Ovary (tissue), 3 donors: ENCODE results near the gene SETD4.

ENCODE experiments used
- EP300 ChIP-seq: sonication (generic); formaldehyde crosslinking; IDR thresholded peaks from one replicate; pipeline ENCODE4 v1.6.1; 2017; ENCODE audit warnings: antibody characterized with exemption
- POLR2A ChIP-seq: fragments of 450-650 bp; IDR thresholded peaks from one replicate; pipeline ENCODE4 v1.6.1; 2017; ENCODE audit warnings: antibody characterized with exemption, mild to moderate bottlenecking, moderate library complexity
- TF ChIP-seq, protein P1 (sequence below), 3 donors: fragments of 450-650 bp in 2 of 3; fragments of 200-600 bp in 1 of 3; IDR thresholded peaks; one replicate each; pipeline versions ENCODE4 v1.5.1 to v1.8.0; 2016 to 2022; ENCODE audit warnings: antibody characterized with exemption in 3 of 3, mild to moderate bottlenecking in 1 of 3
- donor health status: DM: no; HTN: no; CAD: no.

DNA sequence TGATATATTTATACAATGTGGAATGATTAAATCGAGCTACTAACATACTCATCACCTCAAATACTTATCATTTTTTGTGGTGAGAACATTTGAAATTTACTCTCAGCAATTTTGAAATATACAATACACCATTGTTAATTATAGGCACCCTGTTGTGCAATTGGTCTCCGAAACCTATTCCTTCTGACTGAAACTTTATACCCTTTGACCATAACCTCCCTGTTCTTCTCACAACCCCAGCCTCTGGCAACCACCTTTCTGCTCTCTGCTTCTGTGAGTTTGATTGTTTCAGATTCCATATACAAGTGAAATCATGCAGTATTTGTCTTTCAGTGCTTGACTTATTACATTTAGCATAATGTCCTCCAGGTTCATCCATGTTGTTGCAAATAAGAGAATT is 49.5 kb downstream of the SETD4 start:
- TF ChIP-seq, protein P1, sequence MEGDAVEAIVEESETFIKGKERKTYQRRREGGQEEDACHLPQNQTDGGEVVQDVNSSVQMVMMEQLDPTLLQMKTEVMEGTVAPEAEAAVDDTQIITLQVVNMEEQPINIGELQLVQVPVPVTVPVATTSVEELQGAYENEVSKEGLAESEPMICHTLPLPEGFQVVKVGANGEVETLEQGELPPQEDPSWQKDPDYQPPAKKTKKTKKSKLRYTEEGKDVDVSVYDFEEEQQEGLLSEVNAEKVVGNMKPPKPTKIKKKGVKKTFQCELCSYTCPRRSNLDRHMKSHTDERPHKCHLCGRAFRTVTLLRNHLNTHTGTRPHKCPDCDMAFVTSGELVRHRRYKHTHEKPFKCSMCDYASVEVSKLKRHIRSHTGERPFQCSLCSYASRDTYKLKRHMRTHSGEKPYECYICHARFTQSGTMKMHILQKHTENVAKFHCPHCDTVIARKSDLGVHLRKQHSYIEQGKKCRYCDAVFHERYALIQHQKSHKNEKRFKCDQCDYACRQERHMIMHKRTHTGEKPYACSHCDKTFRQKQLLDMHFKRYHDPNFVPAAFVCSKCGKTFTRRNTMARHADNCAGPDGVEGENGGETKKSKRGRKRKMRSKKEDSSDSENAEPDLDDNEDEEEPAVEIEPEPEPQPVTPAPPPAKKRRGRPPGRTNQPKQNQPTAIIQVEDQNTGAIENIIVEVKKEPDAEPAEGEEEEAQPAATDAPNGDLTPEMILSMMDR (IDR thresholded peaks at IDR 0.05) = no peak
- TF ChIP-seq POLR2A (no peak), EP300 (no peak)
